Spleen (tissue), 11 donors: Measurements from ENCODE around the gene GPC3. TPM values are rescaled to one million over a fixed set of nuclear protein-coding genes. Genes with fewer than 3 reads are reported as not detected.
"Not testable (repeated sequence)": the region's sequence is repeated elsewhere in the genome, so short reads cannot be mapped to it uniquely, and the experiment has no call there.

ENCODE experiments used
- DNase-seq: peaks from one replicate; pipeline ENCODE4 v3.0.0-alpha.2; 2020
- H3K27ac ChIP-seq, 8 donors: fragments of 200-600 bp; sonication (generic) in 7 of 8; 1 replicate in 4 of 8; 2 replicates in 4 of 8; pipeline versions ENCODE4 v1.5.0 to v1.8.0; 2016 to 2021; ENCODE audit warnings: inconsistent platforms in 4 of 8, mild to moderate bottlenecking in 4 of 8, moderate library complexity in 1 of 8
- H3K27me3 ChIP-seq, 7 donors: fragments of 200-600 bp; sonication (generic) in 6 of 7; replicated peaks in 1 of 7; 1 replicate in 4 of 7; 2 replicates in 3 of 7; pipeline versions ENCODE4 v1.5.0 to v1.8.0; 2016 to 2021; ENCODE audit warnings: inconsistent platforms in 3 of 7, mild to moderate bottlenecking in 1 of 7
- H3K36me3 ChIP-seq, 6 donors: fragments of 200-600 bp; sonication (generic) in 5 of 6; 1 replicate in 4 of 6; 2 replicates in 2 of 6; pipeline versions ENCODE4 v1.5.0 to v1.8.0; 2016 to 2021; ENCODE audit warnings: inconsistent platforms in 2 of 6
- H3K4me1 ChIP-seq, 6 donors: fragments of 200-600 bp; sonication (generic) in 5 of 6; 1 replicate in 3 of 6; 2 replicates in 3 of 6; pipeline versions ENCODE4 v1.5.0 to v1.8.0; 2016 to 2021; ENCODE audit warnings: inconsistent platforms in 3 of 6
- H3K4me3 ChIP-seq, 8 donors: fragments of 200-600 bp; sonication (generic) in 7 of 8; 1 replicate in 4 of 8; 2 replicates in 4 of 8; pipeline versions ENCODE4 v1.5.0 to v1.8.0; 2016 to 2021; ENCODE audit warnings: inconsistent platforms in 4 of 8, mild to moderate bottlenecking in 4 of 8, moderate library complexity in 2 of 8
- H3K9me3 ChIP-seq, 8 donors: fragments of 200-600 bp; sonication (generic) in 7 of 8; 1 replicate in 4 of 8; 2 replicates in 4 of 8; pipeline versions ENCODE4 v1.5.0 to v1.8.0; 2016 to 2021; ENCODE audit warnings: inconsistent platforms in 4 of 8
- POLR2A ChIP-seq, 3 donors: fragments of 450-650 bp; IDR thresholded peaks; one replicate each; pipeline ENCODE4 v1.5.1; 2017; ENCODE audit warnings: antibody characterized with exemption in 3 of 3, mild to moderate bottlenecking in 1 of 3
- POLR2AphosphoS5 ChIP-seq, 3 donors: sonication (generic); formaldehyde crosslinking; IDR thresholded peaks; one replicate each; pipeline ENCODE4 v1.5.1; 2017; ENCODE audit warnings: antibody characterized with exemption in 3 of 3
- WGBS, 5 donors: extraction: QIAGEN DNeasy Blood & Tissue Kit in 3 of 5; methylation state at CpG; one replicate each; pipeline versions ENCODE4 v1.1.5 to v1.1.7; 2013 to 2018; 5-methylcytosine and 5-hydroxymethylcytosine counted together
- intact Hi-C: fragments of 100-400 bp; cut with DNase I; formaldehyde crosslinking; loops from one replicate; pipeline ENCODE4 v1.15.0; 2023; ENCODE audit warnings: low total_unique reads
- polyA plus RNA-seq, 3 donors: library from polyadenylated mRNA; stranded (reverse); fragments of 200-250 nt; gene quantifications; one replicate each; pipeline ENCODE4 v1.2.1, GENCODE V29; 2013
- total RNA-seq, 7 donors: library from RNA; depleted of rRNA in 3 of 7; stranded (reverse); fragments of >200 nt in 3 of 7; fragmentation: NEBNext Ultra II Directional in 4 of 7; extraction: Animal tissue kit (Norgen Biotek cat#: 25700) in 4 of 7; gene quantifications; one replicate each; pipeline versions ENCODE4 v1.1.0 to v1.2.1, GENCODE V29; 2016 to 2021
- TF ChIP-seq, protein P1 (sequence below), 11 experiments: fragments of 200-600 bp in 7 of 11; fragments of 450-650 bp in 4 of 11; sonication (generic) in 4 of 11; IDR thresholded peaks in 8 of 11; conservative IDR thresholded peaks in 3 of 11; 1 replicate in 7 of 11; 2 replicates in 4 of 11; pipeline versions ENCODE4 v1.4.0 to v1.8.0; 2016 to 2021; ENCODE audit warnings: antibody characterized with exemption in 11 of 11, inconsistent platforms in 4 of 11, mild to moderate bottlenecking in 1 of 11
- donor health status: healthy with polysubstance abuse.
- donor health status: DM: no; HTN: no; CAD: no; lungs with moderate emphysema.
- donor health status: DM: no; HTN: no; CAD: no.
- donor health status: Bipolar disorder and iron deficiency.
- donor health status: healthy.
- donor health status: DM: no; HTN: no; CAD: no.
- donor health status: DM: yes; HTN: yes; CAD: no.

GPC3 gene
- total and polyA plus RNA-seq, 10 donors, result 0.41 to 3.3 (median 1.5) TPM

- H3K4me3 ChIP-seq, result no peak overlapping the region
- no peak for TF ChIP-seq POLR2A (IDR thresholded peaks at IDR 0.05)
- TF ChIP-seq, protein P1, sequence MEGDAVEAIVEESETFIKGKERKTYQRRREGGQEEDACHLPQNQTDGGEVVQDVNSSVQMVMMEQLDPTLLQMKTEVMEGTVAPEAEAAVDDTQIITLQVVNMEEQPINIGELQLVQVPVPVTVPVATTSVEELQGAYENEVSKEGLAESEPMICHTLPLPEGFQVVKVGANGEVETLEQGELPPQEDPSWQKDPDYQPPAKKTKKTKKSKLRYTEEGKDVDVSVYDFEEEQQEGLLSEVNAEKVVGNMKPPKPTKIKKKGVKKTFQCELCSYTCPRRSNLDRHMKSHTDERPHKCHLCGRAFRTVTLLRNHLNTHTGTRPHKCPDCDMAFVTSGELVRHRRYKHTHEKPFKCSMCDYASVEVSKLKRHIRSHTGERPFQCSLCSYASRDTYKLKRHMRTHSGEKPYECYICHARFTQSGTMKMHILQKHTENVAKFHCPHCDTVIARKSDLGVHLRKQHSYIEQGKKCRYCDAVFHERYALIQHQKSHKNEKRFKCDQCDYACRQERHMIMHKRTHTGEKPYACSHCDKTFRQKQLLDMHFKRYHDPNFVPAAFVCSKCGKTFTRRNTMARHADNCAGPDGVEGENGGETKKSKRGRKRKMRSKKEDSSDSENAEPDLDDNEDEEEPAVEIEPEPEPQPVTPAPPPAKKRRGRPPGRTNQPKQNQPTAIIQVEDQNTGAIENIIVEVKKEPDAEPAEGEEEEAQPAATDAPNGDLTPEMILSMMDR (IDR thresholded peaks at IDR 0.05 in 8 of 11, conservative IDR thresholded peaks at IDR 0.05 in 3 of 11), result no peak
- no peak for TF ChIP-seq POLR2AphosphoS5 (IDR thresholded peaks at IDR 0.05)
- WGBS, 5 donors, result 75 to 84% (median 80%) methylated on average over 4 of the region's 4 CpGs
- H3K27ac ChIP-seq, result no peak overlapping the region
- no peaks in the 10 kb centered on the region for H3K36me3 ChIP-seq
- no peaks in the 10 kb centered on the region for H3K4me1 ChIP-seq
- no peaks in the 10 kb centered on the region for H3K9me3 ChIP-seq
- intact Hi-C loops, result no loop called here
- H3K27me3 ChIP-seq, result peaks cover 0 to 4% (median 0%) of the 10 kb centered on the region in 7 donors
- no peak for DNase-seq
Observed at GRCh38 chrX:134019567-134020206, 34.3 kb upstream of the GPC3 start.

DNA sequence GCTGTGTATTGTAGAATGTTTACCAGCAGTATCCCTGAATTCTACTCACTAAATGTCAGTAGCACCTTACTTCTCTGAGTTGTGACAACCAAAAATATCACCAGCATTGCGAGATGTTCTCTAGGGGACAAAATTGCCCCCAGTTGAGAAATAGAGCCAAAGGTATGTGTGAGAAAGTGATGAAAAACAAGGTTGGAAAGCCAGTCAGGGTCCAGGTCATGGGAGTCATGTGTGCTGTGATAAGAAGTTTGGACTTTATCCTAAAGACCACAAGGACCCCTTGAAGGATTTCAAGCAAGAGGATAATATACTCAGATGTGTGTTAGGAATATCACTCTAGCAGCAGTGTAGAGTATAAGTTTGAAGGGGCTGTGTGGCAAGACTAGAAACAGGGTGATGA, 30.9 kb upstream of the GPC3 start:
- H3K27me3 ChIP-seq, DNase-seq, intact Hi-C loops, H3K9me3 ChIP-seq, H3K4me3 ChIP-seq, H3K27ac ChIP-seq, H3K4me1 ChIP-seq, H3K36me3 ChIP-seq: not testable (repeated sequence)
- WGBS, 5 donors, result 68 to 100% (median 88%) methylated on average over 1 of the region's 1 CpG

DNA sequence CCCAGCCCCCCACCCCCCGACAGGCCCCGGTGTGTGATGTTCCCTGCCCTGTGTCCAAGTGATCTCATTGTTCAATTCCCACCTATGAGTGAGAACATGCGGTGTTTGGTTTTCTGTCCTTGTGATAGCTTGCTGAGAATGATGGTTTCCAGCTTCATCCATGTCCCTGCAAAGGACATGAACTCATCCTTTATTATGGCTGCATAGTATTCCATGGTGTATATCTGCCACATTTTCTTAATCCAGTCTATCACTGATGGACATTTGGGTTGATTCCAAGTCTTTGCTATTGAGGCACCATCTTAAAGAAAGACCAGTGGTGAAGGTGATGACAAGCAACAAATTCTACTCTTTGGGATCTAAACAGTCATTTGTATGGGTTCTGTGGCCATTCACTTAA, 30.1 kb upstream of the GPC3 start:
- 96 to 100% methylated on average over 3 of the region's 3 CpGs; no CpG with 5 or more reads in 3 of the 5 donors for WGBS, 5 donors
- H3K9me3 ChIP-seq, H3K4me3 ChIP-seq, H3K27me3 ChIP-seq, H3K27ac ChIP-seq, DNase-seq, H3K4me1 ChIP-seq, H3K36me3 ChIP-seq, intact Hi-C loops: not testable (repeated sequence)

DNA sequence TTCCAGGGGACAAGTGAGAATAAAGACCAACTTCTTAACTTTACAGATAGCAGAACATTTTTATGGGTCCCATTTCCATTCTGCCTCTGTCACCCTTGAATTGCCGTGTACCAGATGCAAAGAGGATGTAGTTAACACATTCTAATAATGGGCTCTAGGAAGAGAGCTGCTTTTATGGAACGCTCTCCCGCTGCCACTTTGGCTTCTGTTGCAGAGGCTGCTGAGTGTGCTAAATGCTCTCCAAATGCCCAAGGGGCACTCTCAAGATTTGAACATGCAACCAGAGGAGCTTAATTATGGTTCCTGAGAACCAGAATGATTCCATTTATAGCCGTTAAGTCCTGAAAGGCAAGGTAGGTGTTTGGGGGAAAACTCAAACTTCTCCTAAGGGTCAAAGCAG, 28.1 kb upstream of the GPC3 start:
- Histone ChIP-seq H3K27me3 (peaks cover 0 to 4% (median 0%) of the 10 kb centered on the region in 7 donors), H3K27ac (no peak overlapping the region), H3K4me3 (no peak overlapping the region), H3K4me1 (no peaks in the 10 kb centered on the region), H3K36me3 (no peaks in the 10 kb centered on the region), H3K9me3 (no peaks in the 10 kb centered on the region)
- no peak for TF ChIP-seq POLR2AphosphoS5 (IDR thresholded peaks at IDR 0.05)
- TF ChIP-seq, protein P1 (IDR thresholded peaks at IDR 0.05 in 8 of 11, conservative IDR thresholded peaks at IDR 0.05 in 3 of 11), result no peak
- no peak for TF ChIP-seq POLR2A (IDR thresholded peaks at IDR 0.05)
- WGBS, 5 donors, result 65 to 87% (median 74%) methylated on average over 4 of the region's 4 CpGs
- DNase-seq, result no peak
- intact Hi-C loops, result no loop called here

GRCh38 chrX:134013092-134013497, 27.7 kb upstream of the GPC3 start:
- H3K4me1 ChIP-seq, result no peaks in the 10 kb centered on the region
- TF ChIP-seq, protein P1 (IDR thresholded peaks at IDR 0.05 in 8 of 11, conservative IDR thresholded peaks at IDR 0.05 in 3 of 11), result no peak
- no peak for TF ChIP-seq POLR2A (IDR thresholded peaks at IDR 0.05)
- no peak for TF ChIP-seq POLR2AphosphoS5 (IDR thresholded peaks at IDR 0.05)
- intact Hi-C loops, result no loop called here
- WGBS, 5 donors, result 46 to 95% (median 77%) methylated on average over 1 of the region's 1 CpG
- H3K9me3 ChIP-seq, result no peaks in the 10 kb centered on the region
- peaks cover 0 to 4% (median 0%) of the 10 kb centered on the region in 7 donors for H3K27me3 ChIP-seq
- no peak for DNase-seq
- no peaks in the 10 kb centered on the region for H3K36me3 ChIP-seq
- no peak overlapping the region for H3K27ac ChIP-seq
- H3K4me3 ChIP-seq, result no peak overlapping the region
